Measurements from ENCODE around the gene RET.

RET gene

DNA sequence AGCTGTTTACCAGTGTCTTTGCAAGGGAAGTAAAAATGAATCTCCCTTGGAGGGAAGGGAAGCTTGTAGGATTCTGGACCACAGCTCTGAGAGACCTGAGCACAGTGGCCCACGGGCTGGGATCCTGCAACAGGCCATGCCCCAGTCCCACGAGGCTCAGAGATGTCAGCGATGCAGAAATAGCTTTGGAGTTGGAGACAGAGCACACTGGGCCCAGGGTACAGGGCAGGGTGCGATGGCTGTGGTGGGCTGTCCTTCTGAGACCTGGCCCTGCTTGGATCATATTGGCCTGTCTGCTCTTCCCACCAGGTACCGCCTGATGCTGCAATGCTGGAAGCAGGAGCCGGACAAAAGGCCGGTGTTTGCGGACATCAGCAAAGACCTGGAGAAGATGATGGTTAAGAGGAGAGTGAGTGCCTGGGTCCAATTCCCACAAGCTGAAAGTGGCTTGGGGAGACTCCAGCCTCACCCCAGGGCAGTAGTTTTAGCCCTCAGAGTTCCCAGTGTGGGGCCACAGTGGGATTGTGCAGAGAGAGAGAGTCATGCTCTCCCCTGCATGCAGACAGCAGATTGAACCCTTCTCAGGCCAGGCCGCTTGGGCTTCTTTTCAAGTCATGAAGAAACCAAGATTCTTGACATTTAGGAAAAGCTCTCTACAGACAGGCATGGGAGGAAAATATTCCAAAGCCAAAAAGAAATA lies 47.9 kb downstream of the RET start:
- H3K4me3 ChIP-seq (ENCODE audit: control insufficient read depth, low read depth, low read length), result no peak overlapping the region
- DNase-seq (ENCODE audit: low read depth), result no peak
- TF ChIP-seq, protein P1, sequence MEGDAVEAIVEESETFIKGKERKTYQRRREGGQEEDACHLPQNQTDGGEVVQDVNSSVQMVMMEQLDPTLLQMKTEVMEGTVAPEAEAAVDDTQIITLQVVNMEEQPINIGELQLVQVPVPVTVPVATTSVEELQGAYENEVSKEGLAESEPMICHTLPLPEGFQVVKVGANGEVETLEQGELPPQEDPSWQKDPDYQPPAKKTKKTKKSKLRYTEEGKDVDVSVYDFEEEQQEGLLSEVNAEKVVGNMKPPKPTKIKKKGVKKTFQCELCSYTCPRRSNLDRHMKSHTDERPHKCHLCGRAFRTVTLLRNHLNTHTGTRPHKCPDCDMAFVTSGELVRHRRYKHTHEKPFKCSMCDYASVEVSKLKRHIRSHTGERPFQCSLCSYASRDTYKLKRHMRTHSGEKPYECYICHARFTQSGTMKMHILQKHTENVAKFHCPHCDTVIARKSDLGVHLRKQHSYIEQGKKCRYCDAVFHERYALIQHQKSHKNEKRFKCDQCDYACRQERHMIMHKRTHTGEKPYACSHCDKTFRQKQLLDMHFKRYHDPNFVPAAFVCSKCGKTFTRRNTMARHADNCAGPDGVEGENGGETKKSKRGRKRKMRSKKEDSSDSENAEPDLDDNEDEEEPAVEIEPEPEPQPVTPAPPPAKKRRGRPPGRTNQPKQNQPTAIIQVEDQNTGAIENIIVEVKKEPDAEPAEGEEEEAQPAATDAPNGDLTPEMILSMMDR (IDR thresholded peaks at IDR 0.05; ENCODE audit: control insufficient read depth, insufficient read depth, low read depth, low read length, missing control alignments), result no peak

DNA sequence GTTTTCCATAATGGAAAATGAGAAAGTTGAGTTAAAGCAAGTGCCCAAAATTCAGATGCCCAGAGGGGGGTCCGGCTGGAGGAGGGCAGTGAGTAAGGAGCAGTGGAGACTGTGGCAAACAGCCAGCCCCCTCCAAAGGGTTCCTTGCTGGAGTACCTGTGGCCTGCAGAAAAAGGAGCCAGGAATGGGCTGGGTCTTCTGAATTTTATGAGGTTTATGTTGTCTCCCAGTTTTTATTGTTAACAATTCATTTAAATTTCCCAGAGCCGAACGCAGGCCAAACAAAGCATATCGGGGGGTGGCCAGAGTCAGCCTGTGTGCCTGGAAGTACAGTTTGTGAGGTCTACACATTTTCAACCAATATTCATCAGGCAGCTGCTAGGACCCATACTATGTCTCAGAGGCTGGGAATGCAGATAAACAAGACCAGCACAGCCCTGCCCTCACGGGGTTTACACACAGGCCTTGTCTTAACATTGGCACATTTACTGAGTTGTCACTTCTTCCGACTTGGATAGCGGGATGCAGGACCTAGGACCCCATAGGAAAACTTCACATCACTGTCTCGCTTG lies 48.5 kb downstream of the RET start:
- no peak for DNase-seq (ENCODE audit: low read depth)
- no peak overlapping the region for H3K4me3 ChIP-seq (ENCODE audit: control insufficient read depth, low read depth, low read length)
- TF ChIP-seq, protein P1 (IDR thresholded peaks at IDR 0.05; ENCODE audit: control insufficient read depth, insufficient read depth, low read depth, low read length, missing control alignments), result no peak

DNA sequence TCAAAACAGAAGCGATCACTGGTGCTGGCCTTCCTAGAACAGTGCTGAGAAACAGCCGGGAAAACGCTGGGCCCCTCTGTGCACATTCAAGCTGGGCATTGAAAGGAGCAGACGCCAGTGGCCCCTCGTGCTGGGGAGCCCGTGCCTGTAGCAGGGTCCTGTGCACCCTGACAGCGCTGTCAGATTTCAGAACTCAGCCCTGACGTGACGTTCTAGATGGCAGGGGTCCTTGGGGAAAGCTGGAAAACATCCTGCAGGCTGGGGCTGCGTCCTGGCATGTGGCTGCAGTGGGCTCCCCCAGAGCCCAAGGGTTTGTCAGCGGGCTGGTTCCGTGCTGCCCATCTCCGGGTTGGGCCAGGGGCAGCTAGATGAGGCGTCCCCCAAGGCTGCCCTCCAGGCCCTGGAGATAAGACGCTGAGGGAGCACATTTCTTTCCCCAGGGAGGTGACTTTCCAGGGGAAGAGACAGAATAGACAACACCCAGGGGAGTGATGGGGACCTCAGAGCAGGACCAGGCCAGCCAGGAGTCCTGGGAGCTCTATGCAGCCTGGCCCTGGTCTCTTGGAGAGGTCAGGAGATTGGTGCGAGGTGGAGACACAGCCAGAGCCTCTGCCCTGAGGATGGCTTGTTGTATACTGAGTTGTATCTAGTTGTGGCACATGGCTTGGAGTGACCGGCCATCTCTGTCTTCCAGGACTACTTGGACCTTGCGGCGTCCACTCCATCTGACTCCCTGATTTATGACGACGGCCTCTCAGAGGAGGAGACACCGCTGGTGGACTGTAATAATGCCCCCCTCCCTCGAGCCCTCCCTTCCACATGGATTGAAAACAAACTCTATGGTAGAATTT lies 49.2 kb downstream of the RET start:
- DNase-seq (ENCODE audit: low read depth), result no peak
- no peak overlapping the region for H3K4me3 ChIP-seq (ENCODE audit: control insufficient read depth, low read depth, low read length)
- TF ChIP-seq, protein P1 (IDR thresholded peaks at IDR 0.05; ENCODE audit: control insufficient read depth, insufficient read depth, low read depth, low read length, missing control alignments), result no peak

DNA sequence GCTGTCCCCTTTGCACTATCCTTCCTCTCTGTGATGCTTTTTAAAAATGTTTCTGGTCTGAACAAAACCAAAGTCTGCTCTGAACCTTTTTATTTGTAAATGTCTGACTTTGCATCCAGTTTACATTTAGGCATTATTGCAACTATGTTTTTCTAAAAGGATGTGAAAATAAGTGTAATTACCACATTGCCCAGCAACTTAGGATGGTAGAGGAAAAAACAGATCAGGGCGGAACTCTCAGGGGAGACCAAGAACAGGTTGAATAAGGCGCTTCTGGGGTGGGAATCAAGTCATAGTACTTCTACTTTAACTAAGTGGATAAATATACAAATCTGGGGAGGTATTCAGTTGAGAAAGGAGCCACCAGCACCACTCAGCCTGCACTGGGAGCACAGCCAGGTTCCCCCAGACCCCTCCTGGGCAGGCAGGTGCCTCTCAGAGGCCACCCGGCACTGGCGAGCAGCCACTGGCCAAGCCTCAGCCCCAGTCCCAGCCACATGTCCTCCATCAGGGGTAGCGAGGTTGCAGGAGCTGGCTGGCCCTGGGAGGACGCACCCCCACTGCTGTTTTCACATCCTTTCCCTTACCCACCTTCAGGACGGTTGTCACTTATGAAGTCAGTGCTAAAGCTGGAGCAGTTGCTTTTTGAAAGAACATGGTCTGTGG lies 50.0 kb downstream of the RET start:
- no peak overlapping the region for H3K4me3 ChIP-seq (ENCODE audit: control insufficient read depth, low read depth, low read length)
- TF ChIP-seq, protein P1 (IDR thresholded peaks at IDR 0.05; ENCODE audit: control insufficient read depth, insufficient read depth, low read depth, low read length, missing control alignments), result no peak
- no peak for DNase-seq (ENCODE audit: low read depth)

DNA sequence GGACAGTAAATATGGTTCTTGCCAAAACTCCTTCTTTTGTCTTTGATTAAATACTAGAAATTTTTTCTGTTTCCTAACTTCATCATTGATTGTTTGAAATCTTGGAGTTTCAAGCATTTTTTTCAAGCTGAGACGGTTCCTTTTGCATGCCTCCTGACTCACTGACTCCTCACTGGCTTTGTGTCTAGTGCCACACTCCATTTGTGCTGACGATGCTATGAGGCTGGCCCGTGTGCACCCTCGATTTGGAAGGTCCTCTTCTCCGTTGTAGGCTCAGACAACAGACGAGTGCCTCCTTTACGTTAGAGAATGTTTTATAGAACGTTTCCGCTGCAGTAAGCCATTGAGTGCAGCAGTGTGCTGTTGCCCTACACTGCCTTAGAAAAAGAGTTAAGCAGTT lies 50.6 kb downstream of the RET start:
- no peak overlapping the region for H3K4me3 ChIP-seq (ENCODE audit: control insufficient read depth, low read depth, low read length)
- DNase-seq (ENCODE audit: low read depth), result no peak
- TF ChIP-seq, protein P1 (IDR thresholded peaks at IDR 0.05; ENCODE audit: control insufficient read depth, insufficient read depth, low read depth, low read length, missing control alignments), result no peak

DNA sequence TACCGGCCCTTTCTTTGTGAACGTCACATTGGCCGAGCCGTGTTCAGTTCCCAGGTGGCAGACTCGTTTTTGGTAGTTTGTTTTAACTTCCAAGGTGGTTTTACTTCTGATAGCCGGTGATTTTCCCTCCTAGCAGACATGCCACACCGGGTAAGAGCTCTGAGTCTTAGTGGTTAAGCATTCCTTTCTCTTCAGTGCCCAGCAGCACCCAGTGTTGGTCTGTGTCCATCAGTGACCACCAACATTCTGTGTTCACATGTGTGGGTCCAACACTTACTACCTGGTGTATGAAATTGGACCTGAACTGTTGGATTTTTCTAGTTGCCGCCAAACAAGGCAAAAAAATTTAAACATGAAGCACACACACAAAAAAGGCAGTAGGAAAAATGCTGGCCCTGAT lies 51.5 kb downstream of the RET start:
- no peak for DNase-seq (ENCODE audit: low read depth)
- TF ChIP-seq, protein P1 (IDR thresholded peaks at IDR 0.05; ENCODE audit: control insufficient read depth, insufficient read depth, low read depth, low read length, missing control alignments), result no peak
- H3K4me3 ChIP-seq (ENCODE audit: control insufficient read depth, low read depth, low read length), result no peak overlapping the region

All from AG09309 (cell line).